H1 (cell line): ENCODE results near the gene MGMT. TPM values are rescaled to one million over a fixed set of nuclear protein-coding genes. Genes with fewer than 3 reads are reported as not detected.

Experiments used
- CTCF ChIA-PET: fragments of 300-600 bp; sonication (Branson Sonifier 250); formaldehyde crosslinking; loops from one replicate; lab custom pipeline; 2021; ENCODE audit not compliant: partially characterized antibody; lab: Charles Lee
- POLR2A ChIA-PET: fragments of 300-600 bp; sonication (Branson Sonifier 250); formaldehyde crosslinking; loops from one replicate; lab custom pipeline; 2021; ENCODE audit warnings: inconsistent platforms; ENCODE audit not compliant: partially characterized antibody; lab: Charles Lee
- DNase-seq, 2 experiments: peaks; one replicate each; pipeline versions ENCODE4 v3.0.0 to v3.0.0-alpha.2; 2010 to 2022; ENCODE audit warnings: low spot score in 2 of 2, low read depth in 1 of 2, mixed read lengths in 1 of 2
- FAIRE-seq: peaks from 2 replicates; lab custom pipeline; 2011; peaks lifted over from hg19 to GRCh38; lab: Jason Lieb, UNC
- H2AFZ ChIP-seq: 2 replicates; pipeline ENCODE4 v1.8.1; 2012; ENCODE audit warnings: low read length, inconsistent platforms
- H2AK5ac ChIP-seq: 2 replicates; pipeline ENCODE4 v1.6.1; 2013; ENCODE audit warnings: low read depth, low read length
- H2BK120ac ChIP-seq: replicated peaks from 2 replicates; pipeline ENCODE3; 2013; ENCODE audit warnings: low read depth, low read length, inconsistent platforms
- H2BK12ac ChIP-seq: 2 replicates; pipeline ENCODE4 v1.6.1; 2013; ENCODE audit warnings: low read depth, low read length
- H2BK15ac ChIP-seq: 2 replicates; pipeline ENCODE4 v1.6.1; 2013; ENCODE audit warnings: low read length
- H2BK20ac ChIP-seq: 2 replicates; pipeline ENCODE4 v1.6.1; 2013; ENCODE audit warnings: low read length
- H2BK5ac ChIP-seq: 2 replicates; pipeline ENCODE4 v1.6.1; 2013; ENCODE audit warnings: low read depth, low read length
- H3K14ac ChIP-seq: 2 replicates; pipeline ENCODE4 v1.6.1; 2013; ENCODE audit warnings: inconsistent platforms; ENCODE audit not compliant: insufficient read length
- H3K18ac ChIP-seq: 2 replicates; pipeline ENCODE4 v1.6.1; 2013; ENCODE audit warnings: low read length; ENCODE audit errors: extremely low read depth
- H3K23ac ChIP-seq: 2 replicates; pipeline ENCODE4 v1.6.1; 2013; ENCODE audit warnings: inconsistent platforms; ENCODE audit not compliant: insufficient read length
- H3K23me2 ChIP-seq: 2 replicates; pipeline ENCODE4 v1.6.1; 2013; ENCODE audit warnings: low read depth, low read length
- H3K27ac ChIP-seq: 2 replicates; pipeline ENCODE4 v1.6.1; 2011; ENCODE audit warnings: low read depth, low read length, inconsistent platforms
- H3K27me3 ChIP-seq, 4 experiments: replicated peaks in 1 of 4; 1 replicate in 1 of 4; 2 replicates in 3 of 4; pipeline versions ENCODE4 v1.6.1 to v1.8.1; 2011 to 2013; ENCODE audit warnings: low read length in 3 of 4, mild to moderate bottlenecking in 3 of 4, inconsistent platforms in 2 of 4, mixed read lengths in 2 of 4, moderate library complexity in 1 of 4; ENCODE audit not compliant: control insufficient read depth in 3 of 4, insufficient read depth in 3 of 4; ENCODE audit errors: extremely low read depth in 1 of 4
- H3K36me3 ChIP-seq, 4 experiments: 2 replicates each; pipeline versions ENCODE4 v1.6.1 to v1.8.1; 2011 to 2013; ENCODE audit warnings: mild to moderate bottlenecking in 4 of 4, low read length in 3 of 4, moderate library complexity in 2 of 4, control low read depth in 1 of 4, inconsistent platforms in 1 of 4; ENCODE audit not compliant: insufficient read depth in 4 of 4, control insufficient read depth in 2 of 4
- H3K4ac ChIP-seq: replicated peaks from 2 replicates; pipeline ENCODE3; 2013; ENCODE audit warnings: low read length, low read depth, mixed read lengths, inconsistent platforms; ENCODE audit not compliant: insufficient read length
- H3K4me1 ChIP-seq, 4 experiments: replicated peaks in 1 of 4; 1 replicate in 1 of 4; 2 replicates in 3 of 4; pipeline versions ENCODE4 v1.6.1 to v1.8.1; 2011 to 2013; ENCODE audit warnings: low read length in 3 of 4, inconsistent platforms in 2 of 4, mixed read lengths in 1 of 4; ENCODE audit not compliant: insufficient read depth in 4 of 4, control insufficient read depth in 3 of 4
- H3K4me2 ChIP-seq, 2 experiments: 2 replicates each; pipeline versions ENCODE4 v1.6.1 to v1.8.1; 2011 to 2013; ENCODE audit warnings: low read depth in 2 of 2, low read length in 2 of 2, control low read depth in 1 of 2, inconsistent platforms in 1 of 2, mild to moderate bottlenecking in 1 of 2; ENCODE audit not compliant: insufficient read depth in 1 of 2
- H3K4me3 ChIP-seq, 4 experiments: fragments of 200-600, 300-600 bp in 1 of 4; sonication (generic), shearing (Covaris generic), sonication (Bioruptor Twin) in 1 of 4; 2 replicates each; pipeline versions ENCODE4 v1.5.1 to v1.8.1; 2011 to 2016; ENCODE audit warnings: low read length in 4 of 4, low read depth in 3 of 4, control low read depth in 2 of 4, inconsistent platforms in 2 of 4, mild to moderate bottlenecking in 2 of 4, mixed read lengths in 1 of 4, moderate library complexity in 1 of 4; ENCODE audit not compliant: insufficient read depth in 2 of 4; ENCODE audit errors: extremely low read depth in 1 of 4
- H3K56ac ChIP-seq: replicated peaks from 2 replicates; pipeline ENCODE3; 2013; ENCODE audit warnings: low read depth, mild to moderate bottlenecking, mixed read lengths, low read length, inconsistent platforms; ENCODE audit not compliant: insufficient read length
- H3K79me1 ChIP-seq: 2 replicates; pipeline ENCODE4 v1.6.1; 2013; ENCODE audit warnings: low read depth, low read length, control low read depth
- H3K79me2 ChIP-seq, 2 experiments: 2 replicates each; pipeline versions ENCODE4 v1.6.1 to v1.8.1; 2012 to 2013; ENCODE audit warnings: low read length in 2 of 2, mild to moderate bottlenecking in 2 of 2, inconsistent platforms in 1 of 2; ENCODE audit not compliant: insufficient read depth in 2 of 2, control insufficient read depth in 1 of 2
- H3K9ac ChIP-seq, 4 experiments: replicated peaks in 1 of 4; 1 replicate in 1 of 4; 2 replicates in 3 of 4; pipeline versions ENCODE4 v1.6.1 to v1.8.1; 2011 to 2013; ENCODE audit warnings: low read depth in 3 of 4, low read length in 3 of 4, control low read depth in 2 of 4, mild to moderate bottlenecking in 2 of 4, moderate library complexity in 2 of 4, inconsistent platforms in 1 of 4; ENCODE audit errors: extremely low read depth in 1 of 4
- H3K9me3 ChIP-seq, 2 experiments: 2 replicates each; pipeline versions ENCODE4 v1.6.1 to v1.8.1; 2012 to 2013; ENCODE audit warnings: mild to moderate bottlenecking in 2 of 2, moderate library complexity in 2 of 2, control low read depth in 1 of 2, inconsistent platforms in 1 of 2, low read depth in 1 of 2, low read length in 1 of 2, mixed read lengths in 1 of 2; ENCODE audit not compliant: insufficient read depth in 2 of 2
- H4K20me1 ChIP-seq, 2 experiments: replicated peaks in 1 of 2; 2 replicates each; pipeline versions ENCODE3 to v1.8.1; 2011 to 2013; ENCODE audit warnings: inconsistent platforms in 2 of 2, low read length in 2 of 2, mild to moderate bottlenecking in 1 of 2; ENCODE audit not compliant: insufficient read depth in 2 of 2, control insufficient read depth in 1 of 2
- H4K5ac ChIP-seq: 2 replicates; pipeline ENCODE4 v1.6.1; 2013; ENCODE audit warnings: low read length, low read depth, mixed read lengths, inconsistent platforms; ENCODE audit not compliant: insufficient read length
- H4K8ac ChIP-seq: 2 replicates; pipeline ENCODE4 v1.8.0; 2013; ENCODE audit warnings: mild to moderate bottlenecking, moderate library complexity, low read length, inconsistent platforms; ENCODE audit not compliant: insufficient read depth; ENCODE audit errors: extremely low read depth
- H4K91ac ChIP-seq: replicated peaks from 2 replicates; pipeline ENCODE3; 2013; ENCODE audit warnings: low read length, mixed read lengths, inconsistent platforms; ENCODE audit not compliant: insufficient read length
- EGR1 ChIP-seq: IDR thresholded peaks from 2 replicates; pipeline ENCODE4 v1.6.1; 2011; ENCODE audit warnings: low read depth, low read length, borderline replicate concordance
- HDAC6 ChIP-seq: IDR thresholded peaks from one replicate; pipeline ENCODE4 v1.7.1; 2012; ENCODE audit warnings: low read depth, mild to moderate bottlenecking, inconsistent platforms, low read length, moderate library complexity
- KDM4A ChIP-seq: IDR thresholded peaks from one replicate; pipeline ENCODE4 v1.7.1; 2012; ENCODE audit warnings: low read depth, mild to moderate bottlenecking, moderate library complexity, low read length, inconsistent platforms; ENCODE audit not compliant: severe bottlenecking
- POU5F1 ChIP-seq: IDR thresholded peaks from 2 replicates; pipeline ENCODE4 v1.6.1; 2011; ENCODE audit warnings: low read depth, mild to moderate bottlenecking, low read length, moderate library complexity
- SIRT6 ChIP-seq: IDR thresholded peaks from one replicate; pipeline ENCODE4 v1.7.1; 2012; ENCODE audit warnings: low read length, inconsistent platforms
- SIX5 ChIP-seq: IDR thresholded peaks from 2 replicates; pipeline ENCODE4 v1.6.1; 2011; ENCODE audit warnings: mild to moderate bottlenecking, low read depth, low read length
- SP4 ChIP-seq: IDR thresholded peaks from 2 replicates; pipeline ENCODE4 v1.6.1; 2012; ENCODE audit warnings: low read length, inconsistent platforms
- SUZ12 ChIP-seq: fragments of 200-600 bp; sonication (generic); IDR thresholded peaks from 2 replicates; pipeline ENCODE4 v1.6.1; 2012; ENCODE audit warnings: mild to moderate bottlenecking, inconsistent platforms, low read length, moderate library complexity, mixed read lengths
- TEAD4 ChIP-seq: IDR thresholded peaks from 2 replicates; pipeline ENCODE4 v1.6.1; 2012; ENCODE audit warnings: low read depth, low read length, inconsistent platforms, mixed read lengths
- WGBS, 2 experiments: shearing (Covaris generic) in 1 of 2; methylation state at CpG; one replicate each; pipeline versions ENCODE4 v1.1.6 to v1.1.7; 2013 to 2015; ENCODE audit warnings: low lambda C conversion rate in 2 of 2, mixed read lengths in 2 of 2, inconsistent platforms in 1 of 2, low coverage in 1 of 2, missing lambda C conversion rate in 1 of 2; ENCODE audit not compliant: insufficient replicate concordance in 2 of 2, insufficient coverage in 1 of 2, insufficient read length in 1 of 2; ENCODE audit errors: extremely low coverage in 1 of 2, missing lambda C conversion rate in 1 of 2; 5-methylcytosine and 5-hydroxymethylcytosine counted together
- polyA plus RNA-seq, 7 experiments: library from polyadenylated mRNA; depleted of rRNA in 3 of 7; stranded (reverse) in 5 of 7; unstranded in 2 of 7; fragments of >200 nt in 5 of 7; fragments of 200-250 nt in 2 of 7; gene quantifications; 1 replicate in 5 of 7; 2 replicates in 1 of 7; 4 replicates in 1 of 7; pipeline versions ENCODE4 v1.2.1 to v1.2.3, GENCODE V29; 2011 to 2013; ENCODE audit warnings: missing spikeins in 2 of 7, mixed read lengths in 2 of 7
- total RNA-seq: library from RNA; stranded (reverse); fragmentation: NEBNext Ultra II Directional; extraction: Animal tissue kit (Norgen Biotek cat#: 25700); gene quantifications from 2 replicates; pipeline ENCODE4 v1.2.1, GENCODE V29; 2021
- TF ChIP-seq, protein P1 (sequence below): IDR thresholded peaks from 2 replicates; pipeline ENCODE4 v1.6.1; 2012; ENCODE audit warnings: inconsistent platforms

The MGMT gene
- total and polyA plus RNA-seq, 2 of the 8 experiments (the other 6 are each of a cell fraction or from before 2014, with no cell fraction given) = 9.9 to 10.7 TPM

DNA sequence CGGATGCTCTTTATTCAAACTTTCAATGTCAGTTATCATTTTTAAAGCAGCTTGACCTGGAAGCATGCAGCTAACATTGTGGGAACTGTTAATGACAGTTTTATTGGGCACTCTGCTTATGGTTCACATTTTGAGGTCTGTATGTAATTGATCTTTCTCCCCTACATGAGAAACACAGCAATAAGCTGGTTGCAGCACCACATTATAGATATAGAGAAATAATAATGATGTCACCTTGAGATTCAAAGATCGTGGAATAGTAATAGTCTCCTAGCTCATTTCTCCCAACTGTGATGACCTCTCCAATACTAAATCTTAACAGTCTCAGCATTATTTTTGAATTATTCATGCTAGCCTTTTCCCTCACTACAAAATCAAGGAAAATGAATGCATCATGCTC lies 22.7 kb upstream of the MGMT start:
- no peak overlapping the region for H3K9ac ChIP-seq
- no peaks in the 10 kb centered on the region for H3K79me1 ChIP-seq
- no peak overlapping the region for H4K8ac ChIP-seq
- no peak overlapping the region for H2BK5ac ChIP-seq
- no peaks in the 10 kb centered on the region for H3K36me3 ChIP-seq
- H2BK12ac ChIP-seq = no peak overlapping the region
- CTCF ChIA-PET = interaction anchor here (1.1 kb wide), 1 partner anchor 214 kb away, joined by 3 read pairs; no protein-coding TSS in a partner anchor
- no peak overlapping the region for H4K5ac ChIP-seq
- H2BK15ac ChIP-seq = no peak overlapping the region
- no peak overlapping the region for H2BK20ac ChIP-seq
- H3K79me2 ChIP-seq = no peaks in the 10 kb centered on the region
- no peak overlapping the region for H3K27ac ChIP-seq
- no peak overlapping the region for H3K56ac ChIP-seq
- no peak overlapping the region for H3K4ac ChIP-seq
- H2AFZ ChIP-seq = no peak overlapping the region
- H2AK5ac ChIP-seq = no peak overlapping the region
- H3K4me3 ChIP-seq = no peak overlapping the region
- POLR2A ChIA-PET = no interaction called here
- H3K4me2 ChIP-seq = no peak overlapping the region
- H3K27me3 ChIP-seq = no peaks in the 10 kb centered on the region
- no peak overlapping the region for H4K91ac ChIP-seq
- no peaks in the 10 kb centered on the region for H3K9me3 ChIP-seq
- H2BK120ac ChIP-seq = no peak overlapping the region
- H3K14ac ChIP-seq = no peak overlapping the region
- no peak overlapping the region for H3K23ac ChIP-seq
- 88% methylated on average over 2 of the region's 2 CpGs; no CpG with 5 or more reads in 1 of the 2 experiments for WGBS, 2 experiments
- H3K18ac ChIP-seq = no peak overlapping the region
- DNase-seq = no peak
- FAIRE-seq = no peak
- no peaks in the 10 kb centered on the region for H3K23me2 ChIP-seq
- H3K4me1 ChIP-seq = peaks cover 0 to 9% (median 0%) of the 10 kb centered on the region in 4 experiments; a peak in 3 of 7 replicates
- no peaks in the 10 kb centered on the region for H4K20me1 ChIP-seq
- TF ChIP-seq SIRT6 (no peak), SUZ12 (no peak), TEAD4 (no peak), SIX5 (no peak), HDAC6 (no peak), EGR1 (no peak), SP4 (no peak), KDM4A (no peak), POU5F1 (no peak)
- TF ChIP-seq, protein P1, sequence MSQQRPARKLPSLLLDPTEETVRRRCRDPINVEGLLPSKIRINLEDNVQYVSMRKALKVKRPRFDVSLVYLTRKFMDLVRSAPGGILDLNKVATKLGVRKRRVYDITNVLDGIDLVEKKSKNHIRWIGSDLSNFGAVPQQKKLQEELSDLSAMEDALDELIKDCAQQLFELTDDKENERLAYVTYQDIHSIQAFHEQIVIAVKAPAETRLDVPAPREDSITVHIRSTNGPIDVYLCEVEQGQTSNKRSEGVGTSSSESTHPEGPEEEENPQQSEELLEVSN = no peak
